Measurements from ENCODE around the gene CDH4.

The CDH4 gene

GRCh38 chr20:61646453-61646852 is 394.4 kb downstream of the CDH4 start:
- TF ChIP-seq CTCF (conservative IDR thresholded peaks at IDR 0.05) (no peak), ZFX (IDR thresholded peaks at IDR 0.05) (no peak)
- no peak overlapping the region for H3K27ac ChIP-seq

GRCh38 chr20:61646986-61647385 is 394.9 kb downstream of the CDH4 start:
- H3K27ac ChIP-seq: no peak overlapping the region
- TF ChIP-seq CTCF (conservative IDR thresholded peaks at IDR 0.05) (no peak), ZFX (IDR thresholded peaks at IDR 0.05) (no peak)

- no peak overlapping the region for H3K27ac ChIP-seq
- TF ChIP-seq CTCF (conservative IDR thresholded peaks at IDR 0.05) (no peak), ZFX (IDR thresholded peaks at IDR 0.05) (no peak)
These were observed 395.6 kb downstream of the CDH4 start for GRCh38 chr20:61647702-61648101.

GRCh38 chr20:61649105-61649859 is 397.2 kb downstream of the CDH4 start:
- H3K27ac ChIP-seq: no peak overlapping the region
- TF ChIP-seq CTCF (conservative IDR thresholded peaks at IDR 0.05) (no peak), ZFX (IDR thresholded peaks at IDR 0.05) (no peak)

- H3K27ac ChIP-seq: no peak overlapping the region
- TF ChIP-seq ZFX (IDR thresholded peaks at IDR 0.05): no peak
- no peak for TF ChIP-seq CTCF (conservative IDR thresholded peaks at IDR 0.05)
These were observed 397.8 kb downstream of the CDH4 start for GRCh38 chr20:61649860-61650162.

GRCh38 chr20:61650912-61651733 is 399.1 kb downstream of the CDH4 start:
- no peak for TF ChIP-seq CTCF (conservative IDR thresholded peaks at IDR 0.05)
- no peak for TF ChIP-seq ZFX (IDR thresholded peaks at IDR 0.05)
- H3K27ac ChIP-seq: no peak overlapping the region

- TF ChIP-seq ZFX (IDR thresholded peaks at IDR 0.05) (no peak), CTCF (conservative IDR thresholded peaks at IDR 0.05) (no peak)
- H3K27ac ChIP-seq: no peak overlapping the region
These were observed 400.1 kb downstream of the CDH4 start for GRCh38 chr20:61652146-61652545.

Data from C4-2B (cell line).